ENCODE results near the gene ADAMTS15.

DNA sequence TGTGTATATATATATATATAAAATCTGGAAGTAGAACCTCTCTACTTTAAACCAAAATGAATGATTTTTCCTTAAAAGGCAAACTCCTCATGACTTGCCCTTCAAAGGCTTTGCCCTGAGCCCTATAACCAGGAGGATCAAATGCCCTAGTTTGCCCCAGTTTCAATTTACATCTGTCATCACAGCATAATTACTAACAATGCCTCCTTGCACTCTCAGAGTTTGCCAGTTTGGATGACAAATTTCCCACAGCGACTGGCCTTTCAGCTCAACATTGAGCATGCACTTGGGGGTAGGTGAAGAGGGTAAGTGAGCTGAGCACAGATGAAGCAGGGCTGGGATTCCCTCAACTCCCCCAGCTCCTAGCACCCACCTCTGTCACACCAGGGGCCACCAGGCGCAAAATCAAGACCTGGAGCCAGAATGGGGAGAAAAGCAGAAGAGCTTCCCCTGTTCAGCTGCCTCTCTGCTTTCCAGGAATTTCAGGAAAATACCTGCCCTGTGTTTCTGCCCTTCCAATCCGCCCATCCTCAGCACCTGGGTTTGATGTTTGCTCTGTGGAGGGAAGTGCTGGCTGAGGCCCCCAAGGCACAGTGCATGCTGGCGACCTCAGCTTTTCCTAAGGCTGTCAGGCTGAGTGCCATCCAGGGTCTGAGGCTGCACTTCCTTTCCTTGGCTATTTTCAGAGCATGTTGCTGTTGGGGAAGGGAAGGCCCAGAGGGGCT is 67.5 kb downstream of the ADAMTS15 start:
- TF ChIP-seq, protein P1, sequence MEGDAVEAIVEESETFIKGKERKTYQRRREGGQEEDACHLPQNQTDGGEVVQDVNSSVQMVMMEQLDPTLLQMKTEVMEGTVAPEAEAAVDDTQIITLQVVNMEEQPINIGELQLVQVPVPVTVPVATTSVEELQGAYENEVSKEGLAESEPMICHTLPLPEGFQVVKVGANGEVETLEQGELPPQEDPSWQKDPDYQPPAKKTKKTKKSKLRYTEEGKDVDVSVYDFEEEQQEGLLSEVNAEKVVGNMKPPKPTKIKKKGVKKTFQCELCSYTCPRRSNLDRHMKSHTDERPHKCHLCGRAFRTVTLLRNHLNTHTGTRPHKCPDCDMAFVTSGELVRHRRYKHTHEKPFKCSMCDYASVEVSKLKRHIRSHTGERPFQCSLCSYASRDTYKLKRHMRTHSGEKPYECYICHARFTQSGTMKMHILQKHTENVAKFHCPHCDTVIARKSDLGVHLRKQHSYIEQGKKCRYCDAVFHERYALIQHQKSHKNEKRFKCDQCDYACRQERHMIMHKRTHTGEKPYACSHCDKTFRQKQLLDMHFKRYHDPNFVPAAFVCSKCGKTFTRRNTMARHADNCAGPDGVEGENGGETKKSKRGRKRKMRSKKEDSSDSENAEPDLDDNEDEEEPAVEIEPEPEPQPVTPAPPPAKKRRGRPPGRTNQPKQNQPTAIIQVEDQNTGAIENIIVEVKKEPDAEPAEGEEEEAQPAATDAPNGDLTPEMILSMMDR (conservative IDR thresholded peaks at IDR 0.05; ENCODE audit: low read depth, low read length) = no peak
- TF ChIP-seq SMC3 (IDR thresholded peaks at IDR 0.05; ENCODE audit: low read depth, low read length) (no peak), MAZ (IDR thresholded peaks at IDR 0.05; ENCODE audit: borderline replicate concordance, low read depth, low read length) (no peak), MXI1 (IDR thresholded peaks at IDR 0.05; ENCODE audit: borderline replicate concordance, low read depth, low read length) (no peak), POLR2A (IDR thresholded peaks at IDR 0.05; ENCODE audit: low read depth, low read length) (no peak), RAD21 (IDR thresholded peaks at IDR 0.05; ENCODE audit: low read length) (no peak), RFX5 (IDR thresholded peaks at IDR 0.05; ENCODE audit: low read depth, low read length) (no peak), FOS (IDR thresholded peaks at IDR 0.05; ENCODE audit: low read depth, low read length) (no peak), MAFK (IDR thresholded peaks at IDR 0.05; ENCODE audit: low read depth, low read length) (no peak), BHLHE40 (IDR thresholded peaks at IDR 0.05; ENCODE audit: low read depth, low read length) (no peak), CEBPB (IDR thresholded peaks at IDR 0.05; ENCODE audit: low read depth, low read length) (no peak)
- TF ChIP-seq, protein P2, sequence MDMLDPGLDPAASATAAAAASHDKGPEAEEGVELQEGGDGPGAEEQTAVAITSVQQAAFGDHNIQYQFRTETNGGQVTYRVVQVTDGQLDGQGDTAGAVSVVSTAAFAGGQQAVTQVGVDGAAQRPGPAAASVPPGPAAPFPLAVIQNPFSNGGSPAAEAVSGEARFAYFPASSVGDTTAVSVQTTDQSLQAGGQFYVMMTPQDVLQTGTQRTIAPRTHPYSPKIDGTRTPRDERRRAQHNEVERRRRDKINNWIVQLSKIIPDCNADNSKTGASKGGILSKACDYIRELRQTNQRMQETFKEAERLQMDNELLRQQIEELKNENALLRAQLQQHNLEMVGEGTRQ (IDR thresholded peaks at IDR 0.05; ENCODE audit: low read depth, low read length) = no peak

Data from IMR-90 (cell line).